Suprapubic skin (tissue), 3 donors: ENCODE measurements around the gene IFT27.

Source experiments
- POLR2AphosphoS5 ChIP-seq, 3 donors: sonication (generic); formaldehyde crosslinking; IDR thresholded peaks; one replicate each; pipeline ENCODE4 v1.6.1; 2017; ENCODE audit warnings: antibody characterized with exemption in 3 of 3
- TF ChIP-seq, protein P1 (sequence below), 2 donors: fragments of 200-600 bp in 1 of 2; fragments of 450-650 bp in 1 of 2; sonication (generic) in 1 of 2; IDR thresholded peaks; one replicate each; pipeline ENCODE4 v1.5.1; 2016 to 2019; ENCODE audit warnings: antibody characterized with exemption in 2 of 2, mild to moderate bottlenecking in 1 of 2, moderate library complexity in 1 of 2

DNA sequence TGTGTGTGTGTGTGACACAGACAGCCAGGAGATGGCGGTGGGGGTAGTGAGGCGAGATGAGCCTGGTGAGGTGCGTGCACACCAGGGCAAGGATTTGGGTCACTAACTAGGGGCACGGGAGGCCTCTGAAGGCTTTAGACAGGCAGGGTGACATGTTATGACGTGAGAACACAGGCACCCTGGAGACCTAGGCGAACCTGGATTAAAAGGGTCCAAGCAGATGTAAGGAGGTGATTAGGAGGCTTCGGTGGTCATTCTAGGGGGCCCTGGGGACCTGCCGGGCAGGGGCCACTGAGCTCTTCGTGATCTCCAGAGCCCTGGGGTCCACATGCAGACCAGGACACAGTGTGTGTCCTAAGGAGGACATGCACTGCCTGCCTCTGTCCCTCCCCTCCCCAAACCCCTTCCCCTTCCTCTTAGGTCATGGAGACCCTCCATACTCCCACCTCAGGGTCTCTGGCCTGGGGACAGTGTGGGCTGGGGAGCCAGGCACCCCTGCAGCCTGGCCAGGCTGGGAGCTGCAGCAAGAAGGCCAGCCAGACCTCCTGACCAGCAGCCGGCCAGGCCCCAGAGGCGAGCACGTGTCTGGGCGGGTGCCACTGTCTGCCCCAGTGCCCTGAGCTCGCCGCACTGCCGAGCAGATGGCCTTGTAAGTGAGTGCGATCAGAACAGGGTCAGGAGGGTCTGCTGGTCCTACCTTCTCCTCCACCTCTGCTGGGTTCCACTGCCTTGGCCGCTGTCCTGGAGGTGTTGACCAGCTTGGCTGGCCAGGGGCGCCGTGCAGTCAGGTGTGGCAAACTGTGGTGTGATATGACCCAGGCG, 32.1 kb downstream of the IFT27 start:
- TF ChIP-seq, protein P1, sequence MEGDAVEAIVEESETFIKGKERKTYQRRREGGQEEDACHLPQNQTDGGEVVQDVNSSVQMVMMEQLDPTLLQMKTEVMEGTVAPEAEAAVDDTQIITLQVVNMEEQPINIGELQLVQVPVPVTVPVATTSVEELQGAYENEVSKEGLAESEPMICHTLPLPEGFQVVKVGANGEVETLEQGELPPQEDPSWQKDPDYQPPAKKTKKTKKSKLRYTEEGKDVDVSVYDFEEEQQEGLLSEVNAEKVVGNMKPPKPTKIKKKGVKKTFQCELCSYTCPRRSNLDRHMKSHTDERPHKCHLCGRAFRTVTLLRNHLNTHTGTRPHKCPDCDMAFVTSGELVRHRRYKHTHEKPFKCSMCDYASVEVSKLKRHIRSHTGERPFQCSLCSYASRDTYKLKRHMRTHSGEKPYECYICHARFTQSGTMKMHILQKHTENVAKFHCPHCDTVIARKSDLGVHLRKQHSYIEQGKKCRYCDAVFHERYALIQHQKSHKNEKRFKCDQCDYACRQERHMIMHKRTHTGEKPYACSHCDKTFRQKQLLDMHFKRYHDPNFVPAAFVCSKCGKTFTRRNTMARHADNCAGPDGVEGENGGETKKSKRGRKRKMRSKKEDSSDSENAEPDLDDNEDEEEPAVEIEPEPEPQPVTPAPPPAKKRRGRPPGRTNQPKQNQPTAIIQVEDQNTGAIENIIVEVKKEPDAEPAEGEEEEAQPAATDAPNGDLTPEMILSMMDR (IDR thresholded peaks at IDR 0.05), result no peak
- TF ChIP-seq POLR2AphosphoS5 (IDR thresholded peaks at IDR 0.05), result no peak
